Bronchial epithelial cell (primary cell): ENCODE measurements around the gene DDX42. TPM values are rescaled to one million over a fixed set of nuclear protein-coding genes. Genes with fewer than 3 reads are reported as not detected.
"Not testable (repeated sequence)": the region's sequence is repeated elsewhere in the genome, so short reads cannot be mapped to it uniquely, and the experiment has no call there.

Experiments used
- DNase-seq: peaks from one replicate; pipeline ENCODE4 v3.0.0-alpha.2; 2010; ENCODE audit warnings: low read depth
- FAIRE-seq: peaks from 2 replicates; lab custom pipeline; 2011; peaks lifted over from hg19 to GRCh38; lab: Jason Lieb, UNC
- H3K27me3 ChIP-seq: 2 replicates; pipeline ENCODE4 v1.5.1; 2011; ENCODE audit warnings: low read length; ENCODE audit not compliant: control insufficient read depth, insufficient read depth
- H3K36me3 ChIP-seq: 2 replicates; pipeline ENCODE4 v1.5.1; 2011; ENCODE audit warnings: low read length; ENCODE audit not compliant: control insufficient read depth, insufficient read depth
- H3K4me3 ChIP-seq: 2 replicates; pipeline ENCODE4 v1.5.1; 2011; ENCODE audit warnings: mild to moderate bottlenecking, low read depth, low read length, control low read depth
- total RNA-seq: library from RNA; depleted of rRNA; stranded (reverse); fragments of >200 nt; gene quantifications from 2 replicates; pipeline ENCODE4 v1.2.1, GENCODE V29; 2014
- TF ChIP-seq, protein P1 (sequence below): IDR thresholded peaks from 2 replicates; pipeline ENCODE4 v1.5.1; 2011; ENCODE audit warnings: mild to moderate bottlenecking, moderate library complexity, low read length, control low read depth, inconsistent platforms; ENCODE audit not compliant: insufficient read depth, severe bottlenecking

The DDX42 gene
- total RNA-seq, 1 donor from 2014 or later: 65.0 TPM

DNA sequence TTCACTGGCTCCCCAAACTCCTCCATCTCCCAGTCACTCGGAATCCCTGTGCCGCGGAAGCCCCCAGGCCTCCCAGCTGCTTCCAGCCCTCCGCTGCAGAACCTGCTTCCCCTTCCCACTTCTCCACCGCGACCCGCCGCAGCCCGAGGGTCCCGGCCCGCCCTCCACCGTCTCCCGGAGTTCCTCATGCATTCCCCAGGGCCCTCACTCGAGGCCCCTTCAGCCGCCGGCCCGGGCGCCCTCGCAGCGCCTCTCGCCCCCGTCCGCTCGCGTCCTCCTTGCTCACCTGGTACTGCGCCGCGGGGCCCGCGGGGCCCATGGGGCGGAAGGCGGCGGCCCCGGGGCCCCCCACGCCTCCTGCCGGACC, 68.2 kb downstream of the DDX42 start:
- peak overlapping the region; percentile 90 for H3K4me3 ChIP-seq

DNA sequence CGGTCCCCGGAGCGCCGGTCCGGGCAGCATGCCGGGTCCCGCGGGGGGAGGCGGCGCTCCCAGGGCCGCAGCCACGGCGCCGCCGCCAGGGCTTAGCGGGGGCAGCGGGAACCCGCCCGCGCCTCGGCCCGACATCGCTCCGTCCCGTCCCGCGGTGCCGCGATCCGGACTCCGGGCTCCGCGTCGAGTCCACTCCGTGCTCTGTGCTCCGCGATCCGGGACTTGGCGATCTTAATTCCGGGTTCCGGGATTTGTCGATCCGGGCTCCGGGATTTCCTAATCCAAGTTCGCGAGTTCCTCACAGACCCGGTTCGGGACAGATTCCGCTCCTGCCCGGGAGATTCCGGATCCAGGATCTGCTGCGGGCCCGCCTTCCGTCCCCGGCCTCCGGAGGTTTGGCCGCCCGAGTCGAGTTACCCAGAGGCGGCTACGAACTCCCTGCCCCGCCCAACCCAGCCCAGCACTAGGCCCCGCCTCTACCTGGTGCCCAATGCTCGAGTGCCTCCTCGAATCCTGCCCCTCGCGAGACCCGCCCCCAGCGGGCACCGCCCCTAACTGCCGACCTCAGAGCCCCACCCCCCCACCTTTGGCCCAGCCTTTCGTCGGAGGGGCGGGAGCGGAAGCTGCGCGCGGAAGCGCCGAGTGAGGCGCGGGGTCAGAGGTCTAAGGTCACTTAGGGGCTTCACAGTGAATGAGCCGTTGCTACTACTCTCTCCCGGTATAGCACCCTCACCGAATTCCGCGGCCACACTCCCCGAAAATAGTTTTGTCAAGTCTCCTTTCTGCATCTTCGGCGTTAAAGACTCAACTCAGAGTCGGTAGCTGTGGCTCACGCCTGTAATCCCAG, 68.8 kb downstream of the DDX42 start, which contains the start of gene SMARCD2:
Gene SMARCD2, minus strand, starts transcription at position 146 of the 847 bp plus-strand sequence. Its CDS starts 11 bp downstream, at position 135.
- FAIRE-seq (no peak), DNase-seq (peak; percentile 92)
- Histone ChIP-seq H3K36me3 (no peaks in the 10 kb centered on the region), H3K4me3 (peak within 1 kb of the TSS; percentile 90), H3K27me3 (no peaks in the 10 kb centered on the region)
- TF ChIP-seq, protein P1, sequence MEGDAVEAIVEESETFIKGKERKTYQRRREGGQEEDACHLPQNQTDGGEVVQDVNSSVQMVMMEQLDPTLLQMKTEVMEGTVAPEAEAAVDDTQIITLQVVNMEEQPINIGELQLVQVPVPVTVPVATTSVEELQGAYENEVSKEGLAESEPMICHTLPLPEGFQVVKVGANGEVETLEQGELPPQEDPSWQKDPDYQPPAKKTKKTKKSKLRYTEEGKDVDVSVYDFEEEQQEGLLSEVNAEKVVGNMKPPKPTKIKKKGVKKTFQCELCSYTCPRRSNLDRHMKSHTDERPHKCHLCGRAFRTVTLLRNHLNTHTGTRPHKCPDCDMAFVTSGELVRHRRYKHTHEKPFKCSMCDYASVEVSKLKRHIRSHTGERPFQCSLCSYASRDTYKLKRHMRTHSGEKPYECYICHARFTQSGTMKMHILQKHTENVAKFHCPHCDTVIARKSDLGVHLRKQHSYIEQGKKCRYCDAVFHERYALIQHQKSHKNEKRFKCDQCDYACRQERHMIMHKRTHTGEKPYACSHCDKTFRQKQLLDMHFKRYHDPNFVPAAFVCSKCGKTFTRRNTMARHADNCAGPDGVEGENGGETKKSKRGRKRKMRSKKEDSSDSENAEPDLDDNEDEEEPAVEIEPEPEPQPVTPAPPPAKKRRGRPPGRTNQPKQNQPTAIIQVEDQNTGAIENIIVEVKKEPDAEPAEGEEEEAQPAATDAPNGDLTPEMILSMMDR: no peak

More for the DNA sequence above, 68.2 kb downstream of the DDX42 start:
- Histone ChIP-seq H3K36me3 (peaks cover 4% of the 10 kb centered on the region), H3K27me3 (no peaks in the 10 kb centered on the region)
- TF ChIP-seq, protein P1: no peak
- no peak for DNase-seq
- no peak for FAIRE-seq

DNA sequence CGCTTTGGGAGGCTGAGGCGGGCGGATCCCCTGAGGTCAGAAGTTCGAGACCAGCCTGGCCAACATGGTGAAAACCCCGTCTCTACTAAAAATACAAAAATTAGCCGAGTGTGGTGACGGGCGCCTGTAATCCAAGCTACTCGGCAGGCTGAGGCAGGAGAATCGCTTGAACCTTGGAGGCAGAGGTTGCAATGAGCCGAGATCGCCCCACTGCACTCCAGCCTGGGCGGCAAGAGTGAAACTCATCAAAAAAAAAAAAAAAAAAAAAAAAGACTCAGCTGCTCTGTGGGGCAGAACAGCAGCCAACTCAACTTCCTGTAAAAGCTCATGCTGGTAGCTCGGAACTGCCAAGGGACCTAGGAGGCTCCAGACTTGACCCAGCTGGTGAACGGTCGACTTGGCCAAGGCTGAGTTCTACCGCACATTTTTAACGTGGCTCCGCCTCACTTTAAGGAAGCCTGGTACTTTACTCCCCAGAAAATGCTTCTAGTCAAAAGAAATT, 69.5 kb downstream of the DDX42 start:
- DNase-seq, H3K27me3 ChIP-seq, FAIRE-seq, H3K36me3 ChIP-seq: not testable (repeated sequence)
- H3K4me3 ChIP-seq: peak overlapping the region; percentile 90

DNA sequence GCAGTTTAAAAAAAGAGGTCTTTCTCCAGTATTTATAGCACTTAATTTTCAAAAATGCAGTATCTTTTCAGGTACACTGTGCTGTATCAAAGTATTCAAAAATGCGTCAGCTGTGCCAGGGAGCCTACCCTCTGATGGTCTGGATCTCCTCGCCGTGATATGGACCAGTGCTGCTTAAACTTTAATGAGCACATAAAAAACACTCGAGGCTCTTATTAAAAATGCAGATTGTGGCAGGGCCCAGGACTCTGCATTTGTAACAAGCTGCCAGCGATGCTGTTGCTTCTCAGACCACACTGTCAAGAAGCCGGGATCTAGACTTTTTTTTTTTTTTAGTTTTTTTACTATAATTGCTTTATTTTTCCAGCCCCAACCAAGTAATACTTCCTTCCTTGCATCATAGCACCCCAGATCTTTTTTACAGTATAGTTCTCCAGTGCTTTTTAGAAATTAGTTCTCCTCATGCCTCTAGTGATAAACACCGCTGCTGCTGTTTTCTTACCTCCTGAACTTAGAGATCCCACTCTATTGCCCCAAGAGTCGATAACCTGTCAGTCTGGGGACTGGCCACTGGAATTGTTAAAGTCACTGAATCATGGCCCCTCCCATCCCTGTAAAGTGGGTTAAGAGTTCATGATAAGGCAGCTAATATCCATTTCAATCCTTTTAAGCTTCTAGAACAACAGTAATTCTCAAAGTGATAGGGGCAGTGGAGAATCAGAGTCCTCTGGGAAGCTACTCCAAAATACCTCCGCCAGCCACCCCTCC, 70.1 kb downstream of the DDX42 start:
- Histone ChIP-seq H3K36me3 (no peaks in the 10 kb centered on the region), H3K27me3 (no peaks in the 10 kb centered on the region), H3K4me3 (no peak overlapping the region)
- FAIRE-seq: no peak
- DNase-seq: no peak
- TF ChIP-seq, protein P1: no peak

DNA sequence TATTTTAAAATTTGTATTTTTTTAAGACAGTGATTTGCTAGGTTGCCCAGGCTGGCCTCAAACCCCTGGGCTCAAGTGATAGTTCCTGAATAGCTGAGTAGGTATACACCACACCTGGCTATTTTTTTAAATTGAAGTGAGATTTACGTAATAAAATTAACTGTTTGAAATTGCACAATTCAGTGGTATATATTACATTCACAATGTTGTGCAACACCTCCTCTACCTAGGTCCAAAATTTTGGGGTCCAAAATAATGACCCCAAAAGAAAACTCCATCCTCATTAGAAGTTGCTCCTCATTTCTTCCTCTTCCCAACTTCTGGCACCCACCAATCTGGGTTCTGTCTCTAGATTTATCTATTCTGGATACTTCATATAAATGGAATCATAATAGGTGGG, 71.5 kb downstream of the DDX42 start:
- TF ChIP-seq, protein P1: no peak

More for the DNA sequence above, 71.5 kb downstream of the DDX42 start:
- FAIRE-seq (no peak), DNase-seq (no peak)
- Histone ChIP-seq H3K4me3 (no peak overlapping the region), H3K36me3 (no peaks in the 10 kb centered on the region), H3K27me3 (no peaks in the 10 kb centered on the region)
